Activated naive CD4-positive, alpha-beta T cell treated with Interleukin-2 at 50 U/mL for 16 hours (primary cell): ENCODE data around the gene CSRNP3.

Source experiments
- DNase-seq: peaks from one replicate; pipeline ENCODE4 v3.0.0-alpha.2; 2020

CSRNP3 gene, protein sequence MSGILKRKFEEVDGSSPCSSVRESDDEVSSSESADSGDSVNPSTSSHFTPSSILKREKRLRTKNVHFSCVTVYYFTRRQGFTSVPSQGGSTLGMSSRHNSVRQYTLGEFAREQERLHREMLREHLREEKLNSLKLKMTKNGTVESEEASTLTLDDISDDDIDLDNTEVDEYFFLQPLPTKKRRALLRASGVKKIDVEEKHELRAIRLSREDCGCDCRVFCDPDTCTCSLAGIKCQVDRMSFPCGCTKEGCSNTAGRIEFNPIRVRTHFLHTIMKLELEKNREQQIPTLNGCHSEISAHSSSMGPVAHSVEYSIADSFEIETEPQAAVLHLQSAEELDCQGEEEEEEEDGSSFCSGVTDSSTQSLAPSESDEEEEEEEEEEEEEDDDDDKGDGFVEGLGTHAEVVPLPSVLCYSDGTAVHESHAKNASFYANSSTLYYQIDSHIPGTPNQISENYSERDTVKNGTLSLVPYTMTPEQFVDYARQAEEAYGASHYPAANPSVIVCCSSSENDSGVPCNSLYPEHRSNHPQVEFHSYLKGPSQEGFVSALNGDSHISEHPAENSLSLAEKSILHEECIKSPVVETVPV

DNA sequence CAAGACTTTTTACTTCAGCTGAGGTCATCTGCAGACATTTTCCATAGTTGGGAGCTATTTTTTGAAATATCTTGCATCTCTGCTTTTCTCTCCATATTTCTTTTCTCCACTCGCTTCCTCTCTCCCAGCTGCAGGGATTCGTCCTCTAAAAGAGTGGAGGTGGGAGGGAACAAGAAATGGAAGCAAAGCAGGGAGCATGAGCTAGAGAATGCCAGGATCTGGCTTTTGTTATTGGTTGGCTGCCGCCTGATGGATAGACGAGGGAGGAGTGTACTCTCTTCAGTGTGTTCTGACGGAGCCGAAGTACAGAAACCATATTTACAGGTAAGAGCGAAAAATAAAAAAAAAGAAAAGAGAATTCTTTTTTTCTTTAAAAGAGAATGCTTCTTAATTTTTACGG lies at the start of gene CSRNP3:
CSRNP3 (plus strand) TSS at position 282 of the 400 bp plus-strand sequence. CDS start 125,368 bp downstream, outside the sequence.
- DNase-seq: no peak

DNA sequence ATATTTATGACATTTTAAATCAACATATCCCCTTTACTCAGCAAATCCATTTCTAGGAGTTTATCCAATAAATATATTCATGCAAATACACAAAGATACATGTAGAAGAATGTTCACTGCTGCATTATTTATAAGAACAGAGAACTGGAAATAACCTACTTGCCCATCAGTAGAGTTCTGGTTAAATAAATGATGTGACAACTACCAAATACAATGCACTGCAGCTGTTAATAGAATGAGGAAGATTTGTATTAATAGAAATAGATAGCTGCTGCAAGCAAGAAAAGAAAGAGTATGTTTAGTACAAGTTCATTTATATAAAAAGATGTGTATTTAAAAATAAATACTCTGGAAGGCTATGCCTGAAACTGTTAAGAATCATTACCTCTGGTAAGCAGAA lies 49.3 kb upstream of the CSRNP3 start:
- no peak for DNase-seq

DNA sequence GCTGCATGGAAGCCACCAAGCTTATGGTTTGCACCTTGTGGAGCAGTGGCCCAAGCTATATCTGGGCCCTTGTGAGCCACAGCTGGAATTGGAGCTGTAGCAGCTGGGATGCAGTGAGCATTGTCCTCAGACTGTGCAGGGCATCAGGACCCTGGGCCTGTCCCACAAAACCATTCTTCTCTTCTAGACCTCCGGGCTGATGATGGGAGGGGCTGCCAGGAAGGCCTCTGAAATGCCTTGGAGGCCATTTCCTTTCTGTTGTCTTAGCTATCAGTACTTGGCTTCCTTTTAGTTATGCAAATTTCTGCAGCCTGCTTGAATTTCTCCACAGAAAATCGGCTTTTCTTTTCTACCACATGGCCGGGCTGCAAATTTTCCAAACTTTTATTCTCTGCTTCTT lies 46.4 kb upstream of the CSRNP3 start:
- DNase-seq: no peak

DNA sequence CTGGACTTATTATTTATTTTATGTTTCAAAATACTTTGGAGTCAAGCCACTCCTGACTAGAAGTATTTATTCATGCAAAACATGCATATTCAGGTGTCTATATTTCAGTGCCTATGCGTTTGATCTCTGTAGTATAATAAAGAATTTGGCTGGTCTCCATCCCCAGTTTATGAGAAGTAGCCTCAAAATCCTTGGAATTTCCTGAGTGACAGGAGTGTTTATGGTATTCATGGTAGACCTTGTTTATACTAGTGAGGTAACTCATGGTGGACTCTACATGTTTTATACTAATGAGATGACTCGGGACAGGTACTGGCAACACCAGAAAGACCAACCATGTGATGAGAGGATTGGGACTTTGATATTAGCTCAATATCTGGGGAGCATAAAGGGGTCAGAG lies 43.9 kb upstream of the CSRNP3 start:
- no peak for DNase-seq

DNA sequence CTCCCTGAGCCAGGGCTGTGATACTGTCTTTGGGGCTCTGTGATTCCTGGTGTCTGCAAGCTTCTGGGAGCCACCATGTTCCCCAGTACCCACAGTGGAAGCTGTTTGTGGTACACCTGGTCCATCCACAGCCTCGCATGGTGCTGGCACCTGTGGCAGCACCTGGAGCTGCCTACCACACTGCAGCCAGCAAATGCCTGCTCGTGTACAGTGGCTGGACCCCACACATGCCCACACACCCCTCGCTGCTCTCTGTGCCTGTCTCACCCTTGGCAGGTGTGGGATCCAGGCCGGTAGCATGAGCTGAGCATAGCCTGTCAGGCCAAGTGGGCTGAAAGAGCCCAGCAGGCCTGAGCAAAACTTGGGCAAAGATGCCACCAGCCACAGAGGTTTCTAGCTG lies 41.8 kb upstream of the CSRNP3 start:
- no peak for DNase-seq

DNA sequence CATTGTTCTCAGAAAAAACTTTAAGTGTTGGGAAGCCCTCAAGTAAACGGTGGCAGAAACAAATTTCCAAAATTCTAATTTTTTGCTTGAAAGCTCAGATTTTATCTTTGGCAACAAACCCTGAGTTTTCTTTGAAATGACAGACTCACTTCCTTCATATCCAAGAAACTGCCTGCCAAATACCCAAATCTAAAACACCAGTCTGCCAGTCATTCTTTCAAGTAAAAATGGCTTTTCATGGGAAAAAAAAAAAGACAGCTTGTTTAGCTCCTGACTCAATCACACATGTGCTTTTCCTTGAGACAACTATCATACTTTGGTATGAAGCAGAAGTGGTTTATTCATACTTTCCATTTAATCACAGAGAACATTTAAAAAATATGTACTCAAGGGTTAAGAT lies 40.6 kb upstream of the CSRNP3 start:
- DNase-seq: no peak

DNA sequence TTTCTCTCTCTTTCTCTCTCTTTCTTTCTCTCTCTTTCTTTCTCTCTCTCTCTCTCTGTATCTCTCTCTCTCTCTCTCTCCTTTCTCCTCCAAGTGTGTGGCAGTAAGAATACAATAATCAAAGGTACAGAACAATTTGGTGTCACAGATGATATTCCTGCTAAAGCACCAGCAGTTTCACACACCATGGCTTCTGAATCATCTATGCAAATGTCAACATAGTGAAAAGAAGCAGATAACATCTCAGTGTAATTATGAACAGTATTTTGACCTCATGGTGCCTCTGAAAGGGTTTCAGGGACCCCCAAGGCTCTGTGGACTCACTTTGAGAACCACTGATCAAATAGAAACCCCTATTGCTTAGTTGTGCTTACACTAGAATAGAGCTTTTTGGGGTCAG lies 38.5 kb upstream of the CSRNP3 start:
- DNase-seq: no peak

DNA sequence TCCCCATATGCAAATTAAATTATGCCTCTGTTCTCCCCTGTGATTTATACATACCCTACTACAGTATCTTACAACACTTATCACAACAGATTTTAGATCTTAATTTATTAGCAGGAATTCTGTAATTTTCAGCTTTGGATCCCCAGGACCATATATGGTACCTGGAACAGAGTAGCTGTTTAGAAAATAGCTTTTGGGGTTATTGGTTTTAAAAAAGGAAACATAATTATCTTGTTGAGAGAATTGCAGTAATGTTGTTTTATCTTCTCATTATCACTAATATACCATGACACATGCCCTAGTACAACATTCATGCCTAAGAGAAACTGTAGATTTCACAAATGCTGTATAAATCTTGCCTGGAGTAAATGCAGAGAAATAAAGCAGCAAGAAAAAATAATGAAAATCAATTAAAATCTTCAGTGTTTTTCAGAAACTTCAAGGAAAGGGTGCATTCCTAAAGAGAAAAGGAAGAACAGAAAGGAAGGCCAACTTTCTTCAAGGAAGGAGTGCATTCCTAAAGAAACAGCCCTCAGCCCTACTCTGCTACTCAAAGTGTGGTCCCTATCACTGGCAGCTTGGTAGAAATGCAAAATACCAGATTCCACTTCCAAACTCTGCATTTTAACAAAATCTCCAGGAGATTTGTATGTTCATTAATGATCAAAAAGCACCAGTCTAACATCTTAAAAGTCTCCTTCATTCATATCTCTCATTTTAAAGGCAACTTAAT lies 37.1 kb upstream of the CSRNP3 start:
- no peak for DNase-seq

DNA sequence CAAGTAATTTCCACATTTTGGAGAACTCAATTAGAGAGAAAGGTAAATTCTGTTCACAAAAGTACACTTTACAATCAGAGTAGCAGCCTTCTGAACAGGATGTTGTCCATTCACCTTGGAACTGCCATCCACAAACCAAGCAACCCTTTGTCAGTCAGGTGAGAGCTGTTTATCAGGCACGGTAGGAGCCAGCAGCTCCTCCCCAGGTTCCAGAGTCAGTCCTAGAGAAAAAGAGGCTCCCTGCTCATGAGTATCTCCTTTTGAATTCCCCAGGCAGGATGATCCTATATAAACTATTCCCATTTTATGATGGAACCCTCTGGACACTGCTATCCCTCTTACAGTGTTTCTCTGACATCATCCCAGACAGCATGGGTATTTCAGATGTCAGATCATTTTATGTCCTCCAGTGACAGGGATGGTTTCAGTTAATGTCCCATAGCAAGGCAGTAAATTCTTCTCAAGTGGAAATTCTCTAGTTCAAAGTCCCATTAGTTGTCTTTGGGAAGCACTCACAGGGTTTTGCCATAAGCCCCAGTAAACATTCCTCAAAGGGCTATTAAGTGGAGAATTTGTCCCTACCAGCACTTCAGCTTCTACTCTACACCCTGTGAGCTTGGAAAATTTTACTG lies 34.5 kb upstream of the CSRNP3 start:
- DNase-seq: no peak

DNA sequence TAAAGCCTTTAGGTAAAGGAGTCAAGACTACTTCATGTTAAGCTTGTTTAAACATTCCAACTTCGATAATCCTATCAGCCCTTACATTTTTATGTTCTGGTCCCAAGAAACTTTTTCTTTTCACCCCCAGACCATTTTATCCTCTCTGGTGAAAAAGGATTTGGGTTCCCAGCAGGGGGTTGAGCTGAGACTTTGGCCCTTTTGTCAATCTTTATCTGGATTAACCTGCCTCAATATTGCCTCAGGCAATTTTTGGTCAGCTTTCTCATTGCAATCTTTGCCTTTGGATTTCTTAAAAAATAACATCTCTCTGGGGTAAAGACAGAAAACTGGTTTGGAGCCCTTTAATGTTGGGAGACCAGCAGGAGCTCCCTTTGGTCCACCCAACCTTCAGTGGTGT lies 33.9 kb upstream of the CSRNP3 start:
- no peak for DNase-seq

DNA sequence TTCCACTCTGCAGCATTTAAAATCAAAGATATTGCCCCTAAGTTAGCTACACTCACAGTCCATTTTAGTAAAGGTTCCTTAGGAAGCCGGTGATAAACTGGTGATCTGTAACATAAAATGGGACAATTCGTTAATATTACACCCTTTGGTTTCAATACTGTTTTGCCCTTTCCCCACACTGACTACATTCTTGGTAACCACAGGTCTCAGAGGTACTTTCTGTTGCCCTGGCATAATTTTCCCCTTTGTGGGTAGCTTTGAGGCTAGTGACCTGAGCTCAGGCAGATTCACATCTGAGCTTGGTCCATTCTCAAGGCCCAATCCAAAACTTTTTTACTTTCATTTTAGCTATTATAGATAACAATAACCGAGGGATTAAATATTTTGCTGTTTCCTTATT lies 32.9 kb upstream of the CSRNP3 start:
- no peak for DNase-seq

DNA sequence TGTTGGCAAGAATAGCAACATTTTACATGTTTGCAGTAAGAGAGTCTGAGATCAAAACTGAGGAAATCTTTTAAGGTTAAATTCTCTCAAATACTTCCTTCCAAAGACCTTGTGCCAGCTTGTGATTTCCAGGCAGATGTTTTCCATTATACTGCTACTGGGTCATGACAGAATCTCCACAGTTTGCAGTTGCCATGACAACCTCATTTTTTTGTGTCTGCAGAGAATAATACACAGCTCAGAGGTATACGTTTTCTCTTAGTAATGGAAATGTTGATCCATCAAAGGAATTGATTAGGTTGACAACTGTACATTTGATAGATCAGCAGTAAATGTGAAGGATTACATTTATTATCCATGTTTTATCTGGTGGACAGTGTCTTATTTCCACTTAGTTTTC lies 29.1 kb upstream of the CSRNP3 start:
- no peak for DNase-seq

DNA sequence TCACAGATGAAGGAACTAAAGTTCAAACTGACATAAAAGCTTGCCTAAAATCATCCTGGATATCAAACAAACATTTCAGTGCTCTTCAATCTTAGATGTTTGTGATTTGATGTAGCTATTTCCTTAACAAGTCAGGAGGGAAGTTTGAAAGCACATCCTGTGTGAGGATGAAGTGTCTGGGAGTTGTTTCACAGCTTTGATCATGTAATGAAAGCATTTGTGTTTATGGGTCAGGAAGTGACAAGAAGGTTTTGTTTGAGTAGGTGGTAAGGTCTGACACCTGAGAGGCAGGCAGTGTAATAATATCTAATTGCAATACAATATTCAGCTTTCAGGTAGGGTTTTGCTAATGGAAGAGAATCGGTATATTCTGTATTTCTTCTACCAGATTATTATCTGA lies 26.0 kb upstream of the CSRNP3 start:
- DNase-seq: no peak

DNA sequence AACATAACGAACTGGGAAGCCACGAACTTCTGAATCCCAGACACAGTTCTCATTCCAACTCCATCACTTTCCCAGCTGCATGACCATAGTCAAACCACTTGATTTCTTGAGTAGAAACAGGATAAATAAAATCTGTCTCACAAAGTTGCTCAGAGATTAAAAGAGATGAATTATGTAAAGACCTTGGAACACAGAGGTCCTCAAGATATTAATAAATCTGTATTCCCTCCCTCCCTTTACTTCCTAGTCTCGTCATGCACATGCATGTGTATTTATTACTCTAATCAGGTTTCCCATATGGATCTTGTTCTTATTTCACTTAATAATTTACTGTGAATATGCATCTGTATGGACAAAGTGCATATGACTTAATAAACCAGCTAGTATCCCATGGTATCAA lies 21.1 kb upstream of the CSRNP3 start:
- DNase-seq: no peak

DNA sequence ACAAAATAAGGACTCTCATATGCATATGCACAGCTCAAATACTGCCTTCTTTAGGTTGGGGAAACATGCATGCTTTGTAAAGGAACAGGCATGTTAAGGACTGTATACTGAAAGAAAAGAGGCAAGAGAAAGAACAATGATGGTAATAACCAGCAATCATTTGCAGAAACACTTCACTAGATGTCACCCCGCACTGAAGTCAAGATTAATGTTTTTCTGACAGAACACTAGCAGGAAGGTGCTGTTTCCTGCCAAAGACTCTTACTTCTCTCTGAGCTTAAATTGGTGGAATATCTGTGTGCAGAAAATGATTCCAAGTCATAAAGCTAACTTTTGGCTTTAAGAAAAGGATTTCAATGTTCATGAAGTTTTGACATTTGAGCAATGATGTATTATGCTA lies 19.3 kb upstream of the CSRNP3 start:
- no peak for DNase-seq

DNA sequence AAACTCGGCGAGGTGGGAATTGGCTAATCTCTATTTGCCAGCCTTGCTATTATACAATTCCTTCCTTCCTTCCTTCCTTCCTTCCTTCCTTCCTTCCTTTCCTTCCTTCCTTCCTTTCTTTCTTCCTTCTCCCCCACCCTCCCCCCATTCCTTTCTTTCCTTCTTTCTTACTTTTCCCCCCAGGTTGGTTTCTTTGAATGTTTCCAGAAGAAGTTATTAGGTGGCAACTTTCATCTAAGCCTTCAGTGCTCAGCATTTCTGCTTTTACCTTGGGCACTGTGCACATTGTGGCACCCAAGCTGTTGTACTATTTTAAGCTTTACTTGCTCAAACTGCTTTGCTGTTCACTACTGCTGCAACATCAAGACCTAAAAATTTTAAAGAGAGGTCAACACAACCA lies 17.2 kb upstream of the CSRNP3 start:
- no peak for DNase-seq

DNA sequence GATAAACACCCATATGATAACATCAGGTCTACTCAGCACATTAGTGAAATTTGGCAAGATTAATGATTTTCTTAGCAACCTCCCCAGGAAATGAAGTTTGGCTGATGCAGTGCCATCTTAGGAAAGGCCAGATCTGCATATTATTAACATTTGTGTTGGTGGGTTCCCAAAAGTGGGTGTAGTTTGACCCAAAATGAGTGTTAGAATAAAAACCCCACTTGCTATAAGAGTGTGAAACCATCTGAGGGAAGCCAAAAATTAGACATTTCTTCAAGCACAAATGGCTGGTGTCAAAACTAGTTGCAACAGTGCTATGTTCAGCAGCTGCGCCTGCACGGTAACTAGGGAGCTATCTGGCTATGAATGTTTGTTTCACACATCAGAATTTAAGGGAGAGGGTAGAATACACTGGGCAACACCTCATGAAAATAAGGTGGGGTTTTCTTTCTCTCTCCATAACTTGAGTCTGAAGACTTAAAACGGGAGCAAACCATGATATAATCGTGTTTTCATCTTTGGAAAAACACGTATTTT lies 15.9 kb upstream of the CSRNP3 start:
- no peak for DNase-seq

DNA sequence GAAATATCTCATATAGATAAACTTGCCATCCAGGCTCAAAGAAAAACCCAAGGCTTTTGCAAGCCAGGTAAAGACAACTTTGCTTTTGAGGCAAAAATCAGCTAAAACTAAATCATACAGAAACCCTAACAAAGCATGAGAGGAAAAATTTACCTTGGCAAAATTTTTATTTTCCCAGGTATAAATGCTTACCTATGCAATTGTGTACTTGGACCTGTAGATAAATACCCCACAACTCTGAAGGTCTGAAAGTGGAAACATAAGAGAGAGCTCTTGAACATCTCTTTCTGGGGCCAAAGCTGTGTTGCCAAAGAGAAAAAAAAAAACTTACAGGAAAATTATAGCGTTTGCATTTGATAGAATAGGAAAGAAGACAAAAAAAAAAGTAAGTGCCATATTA lies 14.6 kb upstream of the CSRNP3 start:
- no peak for DNase-seq

DNA sequence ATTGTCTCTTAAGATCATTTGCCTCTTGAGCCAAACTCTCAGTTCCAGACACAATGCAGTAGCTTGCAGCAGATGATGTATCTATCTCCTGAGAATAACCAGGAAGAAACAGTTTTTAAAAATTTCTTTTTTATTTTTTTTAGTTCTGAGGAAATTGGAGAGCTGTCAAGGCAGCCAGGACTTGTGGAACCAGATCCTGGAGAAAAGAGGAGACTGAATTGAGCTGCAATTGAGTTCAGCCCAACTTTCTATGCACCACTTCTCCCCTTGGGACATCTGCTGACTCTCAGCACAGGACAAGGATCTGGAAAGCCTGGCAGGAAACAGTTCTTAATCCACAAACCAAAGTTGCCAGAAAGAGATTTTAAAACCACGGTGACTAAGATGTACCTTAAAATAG lies 13.5 kb upstream of the CSRNP3 start:
- no peak for DNase-seq

DNA sequence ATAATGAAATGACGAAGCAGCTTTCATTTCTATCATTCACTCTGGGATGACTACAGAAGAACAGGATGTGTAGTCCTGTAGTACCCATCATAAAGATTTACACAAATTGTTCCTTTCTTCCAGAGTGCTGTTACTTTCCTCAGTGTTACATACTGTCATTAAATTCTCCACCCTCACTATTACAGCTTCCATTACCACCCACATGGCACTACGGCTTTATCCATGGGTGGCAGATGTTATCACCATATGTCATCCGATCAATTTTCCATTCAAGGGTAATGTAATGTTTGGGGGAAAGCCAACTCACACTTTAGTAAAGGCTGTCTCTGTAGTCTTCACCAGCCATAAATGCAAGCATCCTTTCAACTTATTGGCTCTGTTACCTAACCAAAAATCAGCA lies 7.1 kb upstream of the CSRNP3 start:
- DNase-seq: no peak

DNA sequence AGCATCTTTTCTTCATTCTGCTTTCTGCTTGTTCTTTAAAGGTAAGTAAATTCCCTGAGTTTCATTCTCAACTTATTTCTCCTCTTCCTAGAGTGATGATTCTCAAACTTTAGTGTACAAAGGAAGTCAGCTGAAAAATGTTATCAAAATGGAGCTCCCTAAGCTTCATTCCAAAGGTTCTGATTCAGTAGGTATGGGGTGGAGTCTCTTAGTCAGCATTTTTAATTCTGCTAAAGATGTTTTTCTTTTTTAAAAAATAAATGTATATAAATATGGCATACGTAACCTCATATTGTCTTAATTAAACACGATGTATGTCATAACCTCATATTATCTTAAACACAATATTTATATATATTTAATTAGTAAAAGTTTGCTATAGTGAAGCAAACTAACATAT lies 3.1 kb upstream of the CSRNP3 start:
- no peak for DNase-seq

DNA sequence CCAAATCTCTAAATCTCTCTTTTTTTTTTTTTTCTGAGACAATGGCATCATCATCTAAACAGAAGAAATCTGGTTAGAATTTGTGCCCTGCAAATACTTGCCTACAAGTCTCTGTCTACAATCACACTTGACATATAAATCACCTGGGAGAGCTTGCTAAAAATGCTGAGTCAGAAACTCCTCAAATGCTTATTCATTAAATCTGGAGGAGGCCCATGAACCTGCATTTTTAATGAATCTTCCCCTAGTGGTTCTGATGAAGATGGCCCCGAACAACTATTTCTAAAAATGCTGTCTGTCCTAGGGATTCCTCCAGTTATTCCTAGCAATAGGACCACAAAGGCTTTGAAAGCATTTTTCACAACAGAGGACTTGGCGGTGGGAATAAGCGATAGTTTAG lies 1.6 kb upstream of the CSRNP3 start:
- no peak for DNase-seq

DNA sequence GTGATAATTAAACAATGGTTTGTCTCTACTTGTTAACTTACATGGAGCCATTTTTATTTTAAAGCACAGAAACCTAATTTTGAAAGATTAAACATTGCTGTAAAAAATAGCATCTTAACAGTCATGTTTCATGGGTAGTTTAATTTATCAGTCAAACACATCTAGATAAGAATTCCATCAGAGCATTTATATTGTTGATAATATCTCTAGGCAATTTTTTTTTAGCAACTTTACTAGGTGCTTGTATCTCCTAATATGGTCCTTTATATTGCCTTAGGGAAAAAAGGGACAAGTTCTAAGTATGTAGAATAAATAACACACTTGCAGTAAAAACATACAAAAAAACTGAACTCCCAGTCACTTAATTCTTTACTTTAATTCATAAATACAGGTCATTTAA lies 863 bp downstream of the CSRNP3 start:
- DNase-seq: no peak
